Stimulated activated naive B cell treated with anti-CD40 and anti-IgM and Interleukin-4, amounts not matched to agents 10 μg/mL and 1 μg/mL and 100 μg/mL, for 72 hours (primary cell): ENCODE data around the gene GAS6.
"Not testable (repeated sequence)": the region's sequence is repeated elsewhere in the genome, so short reads cannot be mapped to it uniquely, and the experiment has no call there.

Experiments
- ATAC-seq, 2 donors: fragments of 150-1000 bp; cut with Tn5 transposase; replicated peaks; 2 replicates each; pipeline ENCODE4 v1.10.0; 2021; ENCODE audit warnings: moderate library complexity in 1 of 2
- DNase-seq: peaks from one replicate; pipeline ENCODE4 v3.0.0; 2021
- H3K27ac Mint-ChIP-seq: one replicate; pipeline ENCODE4 v1.8.0; 2022; ENCODE audit warnings: mild to moderate bottlenecking, mixed read lengths
- H3K27me3 Mint-ChIP-seq, 2 donors: one replicate each; pipeline ENCODE4 v1.8.0; 2022; ENCODE audit warnings: mixed read lengths in 2 of 2
- H3K36me3 Mint-ChIP-seq, 2 donors: one replicate each; pipeline ENCODE4 v1.8.0; 2022; ENCODE audit warnings: mixed read lengths in 2 of 2, mild to moderate bottlenecking in 1 of 2
- H3K4me1 Mint-ChIP-seq, 2 donors: one replicate each; pipeline ENCODE4 v1.8.0; 2022; ENCODE audit warnings: mixed read lengths in 2 of 2, mild to moderate bottlenecking in 1 of 2
- H3K4me3 Mint-ChIP-seq, 2 donors: one replicate each; pipeline ENCODE4 v1.8.0; 2022; ENCODE audit warnings: mild to moderate bottlenecking in 2 of 2, mixed read lengths in 2 of 2, moderate library complexity in 1 of 2
- H3K9me3 Mint-ChIP-seq, 2 donors: one replicate each; pipeline ENCODE4 v1.8.0; 2022; ENCODE audit warnings: mixed read lengths in 2 of 2, mild to moderate bottlenecking in 1 of 2

The GAS6 gene

GRCh38 chr13:113796211-113796963, 67.5 kb downstream of the GAS6 start:
- DNase-seq (no peak), ATAC-seq (no peak)
- Mint-ChIP-seq H3K27me3 (peaks cover 0 to 4% of the 10 kb centered on the region in 2 donors), H3K27ac (no peak overlapping the region), H3K4me1 (no peaks in the 10 kb centered on the region), H3K9me3 (no peaks in the 10 kb centered on the region), H3K36me3 (no peaks in the 10 kb centered on the region), H3K4me3 (no peak overlapping the region)

- H3K36me3 Mint-ChIP-seq, ATAC-seq, H3K4me3 Mint-ChIP-seq, DNase-seq, H3K27ac Mint-ChIP-seq, H3K4me1 Mint-ChIP-seq, H3K9me3 Mint-ChIP-seq, H3K27me3 Mint-ChIP-seq: not testable (repeated sequence)
These were observed 68.5 kb downstream of the GAS6 start for GRCh38 chr13:113795362-113795761.

GRCh38 chr13:113794764-113795173, 69.1 kb downstream of the GAS6 start:
- H3K27me3 Mint-ChIP-seq = peaks cover 0 to 4% of the 10 kb centered on the region in 2 donors
- no peaks in the 10 kb centered on the region for H3K9me3 Mint-ChIP-seq
- DNase-seq = no peak
- H3K36me3 Mint-ChIP-seq = no peaks in the 10 kb centered on the region
- ATAC-seq = no peak
- no peak overlapping the region for H3K4me3 Mint-ChIP-seq
- no peak overlapping the region for H3K27ac Mint-ChIP-seq
- no peaks in the 10 kb centered on the region for H3K4me1 Mint-ChIP-seq

GRCh38 chr13:113794086-113794485, 69.8 kb downstream of the GAS6 start:
- no peak overlapping the region for H3K27ac Mint-ChIP-seq
- ATAC-seq (no peak), DNase-seq (no peak)
- H3K27me3 Mint-ChIP-seq = peaks cover 2 to 6% of the 10 kb centered on the region in 2 donors
- no peak overlapping the region for H3K4me3 Mint-ChIP-seq
- no peaks in the 10 kb centered on the region for H3K9me3 Mint-ChIP-seq
- no peaks in the 10 kb centered on the region for H3K36me3 Mint-ChIP-seq
- H3K4me1 Mint-ChIP-seq = no peaks in the 10 kb centered on the region

GRCh38 chr13:113793718-113794085, 70.2 kb downstream of the GAS6 start:
- DNase-seq (no peak), ATAC-seq (no peak)
- H3K36me3 Mint-ChIP-seq = no peaks in the 10 kb centered on the region
- H3K27me3 Mint-ChIP-seq = peaks cover 6 to 9% of the 10 kb centered on the region in 2 donors
- H3K4me3 Mint-ChIP-seq = no peak overlapping the region
- no peak overlapping the region for H3K27ac Mint-ChIP-seq
- no peaks in the 10 kb centered on the region for H3K4me1 Mint-ChIP-seq
- no peaks in the 10 kb centered on the region for H3K9me3 Mint-ChIP-seq

GRCh38 chr13:113792886-113793717, 70.8 kb downstream of the GAS6 start:
- DNase-seq = no peak
- no peaks in the 10 kb centered on the region for H3K4me1 Mint-ChIP-seq
- H3K9me3 Mint-ChIP-seq = no peaks in the 10 kb centered on the region
- H3K27ac Mint-ChIP-seq = no peak overlapping the region
- H3K27me3 Mint-ChIP-seq = peaks cover 8 to 9% of the 10 kb centered on the region in 2 donors
- H3K4me3 Mint-ChIP-seq = no peak overlapping the region
- H3K36me3 Mint-ChIP-seq = no peaks in the 10 kb centered on the region
- ATAC-seq = no peak

GRCh38 chr13:113792236-113792770, 71.6 kb downstream of the GAS6 start:
- no peaks in the 10 kb centered on the region for H3K4me1 Mint-ChIP-seq
- H3K27me3 Mint-ChIP-seq = peaks cover 8 to 9% of the 10 kb centered on the region in 2 donors
- H3K36me3 Mint-ChIP-seq = no peaks in the 10 kb centered on the region
- no peaks in the 10 kb centered on the region for H3K9me3 Mint-ChIP-seq
- H3K27ac Mint-ChIP-seq = no peak overlapping the region
- H3K4me3 Mint-ChIP-seq = no peak overlapping the region
- no peak for DNase-seq
- ATAC-seq = no peak

GRCh38 chr13:113791761-113792160, 72.1 kb downstream of the GAS6 start:
- no peak overlapping the region for H3K4me3 Mint-ChIP-seq

GRCh38 chr13:113791226-113791625, 72.7 kb downstream of the GAS6 start:
- no peak for DNase-seq
- Mint-ChIP-seq H3K9me3 (no peaks in the 10 kb centered on the region), H3K4me1 (no peaks in the 10 kb centered on the region), H3K36me3 (no peaks in the 10 kb centered on the region), H3K27ac (no peak overlapping the region), H3K4me3 (no peak overlapping the region), H3K27me3 (peaks cover 8 to 9% of the 10 kb centered on the region in 2 donors)
- ATAC-seq = no peak

More at GRCh38 chr13:113791761-113792160, 72.1 kb downstream of the GAS6 start:
- Mint-ChIP-seq H3K27ac (no peak overlapping the region), H3K27me3 (peaks cover 8 to 9% of the 10 kb centered on the region in 2 donors), H3K4me1 (no peaks in the 10 kb centered on the region), H3K9me3 (no peaks in the 10 kb centered on the region), H3K36me3 (no peaks in the 10 kb centered on the region)
- no peak for DNase-seq
- ATAC-seq = no peak

GRCh38 chr13:113789931-113790330, 73.9 kb downstream of the GAS6 start:
- H3K27ac Mint-ChIP-seq, H3K36me3 Mint-ChIP-seq, H3K4me1 Mint-ChIP-seq, H3K4me3 Mint-ChIP-seq, H3K9me3 Mint-ChIP-seq, DNase-seq, ATAC-seq: not testable (repeated sequence)
- H3K27me3 Mint-ChIP-seq = peaks cover 10 to 12% of the 10 kb centered on the region in 2 donors

GRCh38 chr13:113789167-113789566, 74.7 kb downstream of the GAS6 start:
- no peak overlapping the region for H3K27ac Mint-ChIP-seq
- peaks cover 0 to 3% of the 10 kb centered on the region in 2 donors for H3K4me1 Mint-ChIP-seq
- H3K9me3 Mint-ChIP-seq = no peaks in the 10 kb centered on the region
- DNase-seq (no peak), ATAC-seq (no peak)
- peaks cover 18 to 19% of the 10 kb centered on the region in 2 donors for H3K27me3 Mint-ChIP-seq
- H3K36me3 Mint-ChIP-seq = peaks cover 0 to 1% of the 10 kb centered on the region in 2 donors
- no peak overlapping the region for H3K4me3 Mint-ChIP-seq

- H3K4me1 Mint-ChIP-seq = peaks cover 0 to 3% of the 10 kb centered on the region in 2 donors
These were observed 75.3 kb downstream of the GAS6 start for GRCh38 chr13:113788413-113789135.

GRCh38 chr13:113787694-113788093, 76.2 kb downstream of the GAS6 start:
- Mint-ChIP-seq H3K27ac (no peak overlapping the region), H3K9me3 (no peaks in the 10 kb centered on the region), H3K4me3 (no peak overlapping the region), H3K36me3 (peaks cover 0 to 1% of the 10 kb centered on the region in 2 donors), H3K27me3 (peaks cover 29% of the 10 kb centered on the region in 2 donors), H3K4me1 (peaks cover 0 to 3% of the 10 kb centered on the region in 2 donors)
- ATAC-seq (no peak), DNase-seq (no peak)

More at GRCh38 chr13:113788413-113789135, 75.3 kb downstream of the GAS6 start:
- Mint-ChIP-seq H3K9me3 (no peaks in the 10 kb centered on the region), H3K27me3 (peaks cover 24% of the 10 kb centered on the region in 2 donors), H3K36me3 (peaks cover 0 to 1% of the 10 kb centered on the region in 2 donors), H3K27ac (no peak overlapping the region), H3K4me3 (no peak overlapping the region)
- no peak for ATAC-seq
- DNase-seq = no peak

- Mint-ChIP-seq H3K27ac (no peak overlapping the region), H3K9me3 (no peaks in the 10 kb centered on the region), H3K4me1 (peaks cover 0 to 3% of the 10 kb centered on the region in 2 donors), H3K27me3 (peaks cover 25 to 29% of the 10 kb centered on the region in 2 donors), H3K36me3 (peaks cover 0 to 1% of the 10 kb centered on the region in 2 donors), H3K4me3 (no peak overlapping the region)
- no peak for ATAC-seq
- DNase-seq = no peak
These were observed 77.5 kb downstream of the GAS6 start for GRCh38 chr13:113786262-113786841.
